K562 (cell line): ENCODE measurements around the gene GRAMD2A.

Experiments
- CTCF ChIP-seq, 3 experiments: IDR thresholded peaks in 2 of 3; conservative IDR thresholded peaks in 1 of 3; 2 replicates each; pipeline ENCODE4 v1.5.1; 2011 to 2012; ENCODE audit warnings: low read length in 3 of 3, mild to moderate bottlenecking in 3 of 3, control low read depth in 2 of 3, improper control_type of control experiment in 1 of 3, inconsistent platforms in 1 of 3, low read depth in 1 of 3, mixed read lengths in 1 of 3, moderate library complexity in 1 of 3; ENCODE audit not compliant: insufficient read depth in 2 of 3
- DACH1 ChIP-seq: fragments of 450-650 bp; IDR thresholded peaks from 2 replicates; pipeline ENCODE4 v1.6.1; 2018; ENCODE audit not compliant: partially characterized antibody
- DPF2 ChIP-seq: fragments of 450-650 bp; IDR thresholded peaks from 2 replicates; pipeline ENCODE4 v1.6.1; 2016
- ELF4 ChIP-seq: fragments of 450-650 bp; formaldehyde crosslinking; IDR thresholded peaks from 2 replicates; pipeline ENCODE4 v1.4.0; 2022; ENCODE audit warnings: missing genetic modification characterization
- EP300 ChIP-seq: IDR thresholded peaks from 2 replicates; pipeline ENCODE4 v1.6.1; 2012; ENCODE audit warnings: low read length, improper control_type of control experiment
- HCFC1 ChIP-seq: IDR thresholded peaks from 2 replicates; pipeline ENCODE4 v1.6.1; 2012; ENCODE audit warnings: low read depth, low read length, improper control_type of control experiment
- HMGXB4 ChIP-seq: sonication (generic); formaldehyde crosslinking; IDR thresholded peaks from 2 replicates; pipeline ENCODE4 v1.8.1; 2023; ENCODE audit warnings: mild to moderate bottlenecking, missing genetic modification reagents
- RAD21 ChIP-seq, 2 experiments: fragments of 250-450 bp in 1 of 2; fragments of 450-650 bp in 1 of 2; sonication (Bioruptor Pico) in 1 of 2; formaldehyde crosslinking in 1 of 2; IDR thresholded peaks in 1 of 2; conservative IDR thresholded peaks in 1 of 2; 2 replicates each; pipeline versions ENCODE4 v1.4.0 to v1.8.0; 2020 to 2022; ENCODE audit warnings: mild to moderate bottlenecking in 2 of 2, moderate library complexity in 1 of 2
- SMARCC2 ChIP-seq: fragments of 450-650 bp; IDR thresholded peaks from 2 replicates; pipeline ENCODE4 v1.6.1; 2017; ENCODE audit warnings: antibody characterized with exemption, moderate library complexity, mild to moderate bottlenecking, low read depth
- ZNF121 ChIP-seq: sonication (generic); formaldehyde crosslinking; conservative IDR thresholded peaks from 2 replicates; pipeline ENCODE4 v1.8.0; 2022; ENCODE audit warnings: missing genetic modification reagents
- ZNF696 ChIP-seq: fragments of 250-450 bp; sonication (Bioruptor Pico); conservative IDR thresholded peaks from 2 replicates; pipeline ENCODE4 v1.4.0; 2020; ENCODE audit warnings: mild to moderate bottlenecking, moderate library complexity

DNA sequence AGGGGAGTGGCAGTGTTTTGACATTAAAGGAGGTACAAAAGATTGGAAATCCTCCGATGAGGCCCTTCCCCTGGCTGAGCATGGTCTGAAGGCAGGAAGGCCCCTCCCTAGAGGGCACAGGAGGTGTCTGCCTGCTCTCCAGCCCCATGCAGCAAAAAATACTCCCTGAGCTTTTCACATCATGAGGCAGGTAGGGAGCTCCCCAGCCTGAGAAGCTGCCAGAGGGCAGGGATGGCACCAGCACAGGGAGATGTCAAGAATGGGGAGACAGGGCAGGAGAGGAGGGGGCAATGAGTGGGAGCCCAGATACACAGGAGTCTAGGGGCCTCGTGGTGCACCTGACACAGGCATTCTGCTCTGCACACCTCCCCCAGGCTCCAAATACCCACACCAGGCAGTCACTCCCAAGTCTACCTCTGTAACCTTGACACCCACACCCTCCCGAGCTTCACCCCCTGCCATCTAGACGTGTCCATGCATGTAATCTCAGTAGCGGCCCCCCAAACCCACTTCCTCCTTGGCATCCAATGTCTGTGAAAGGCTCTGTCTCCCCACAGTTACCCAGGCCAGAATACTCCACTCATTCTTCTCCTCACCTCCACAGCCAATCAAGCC is 22.9 kb downstream of the GRAMD2A start:
- TF ChIP-seq CTCF (IDR thresholded peaks at IDR 0.05 in 2 of 3, conservative IDR thresholded peaks at IDR 0.05 in 1 of 3; ENCODE audit: insufficient read depth in 2 of 3, low read depth in 1 of 3, low read length in 3 of 3) (no peak), HCFC1 (no peak), EP300 (no peak), SMARCC2 (no peak), HMGXB4 (no peak), RAD21 (CRISPR knock-in tag; conservative IDR thresholded peaks at IDR 0.05 in 1 of 2, IDR thresholded peaks at IDR 0.05 in 1 of 2) (no peak), DPF2 (no peak), ELF4 (no peak), ZNF696 (CRISPR knock-in tag) (no peak), DACH1 (no peak), ZNF121 (CRISPR knock-in tag) (no peak)
